Colonic mucosa (tissue), 4 donors: ENCODE data around the gene SINHCAF. TPM values are rescaled to one million over a fixed set of nuclear protein-coding genes. Genes with fewer than 3 reads are reported as not detected.

Source experiments
- DNase-seq: peaks from one replicate; pipeline ENCODE4 v3.0.0-alpha.2; 2020
- H3K27ac ChIP-seq: fragments of 200-600 bp; one replicate; pipeline ENCODE4 v1.8.0; 2021
- H3K27me3 ChIP-seq: fragments of 200-600 bp; one replicate; pipeline ENCODE4 v1.8.0; 2021
- H3K36me3 ChIP-seq: fragments of 200-600 bp; one replicate; pipeline ENCODE4 v1.8.0; 2021
- H3K4me1 ChIP-seq: fragments of 200-600 bp; one replicate; pipeline ENCODE4 v1.8.0; 2021; ENCODE audit warnings: mild to moderate bottlenecking
- H3K4me3 ChIP-seq: fragments of 200-600 bp; one replicate; pipeline ENCODE4 v1.8.0; 2021
- H3K9ac ChIP-seq, 2 donors: one replicate each; pipeline ENCODE4 v1.7.0; 2013; ENCODE audit warnings: control low read depth in 2 of 2, low read depth in 2 of 2, low read length in 2 of 2
- H3K9me3 ChIP-seq: fragments of 200-600 bp; one replicate; pipeline ENCODE4 v1.8.0; 2021
- CTCF ChIP-seq: fragments of 200-600 bp; IDR thresholded peaks from one replicate; pipeline ENCODE4 v1.8.0; 2022; ENCODE audit warnings: antibody characterized with exemption, mild to moderate bottlenecking
- intact Hi-C: fragments of 100-400 bp; cut with DNase I; formaldehyde crosslinking; loops from one replicate; pipeline ENCODE4 v1.14.1; 2022
- total RNA-seq, 2 donors: library from RNA; stranded (reverse); fragmentation: NEBNext Ultra II Directional in 1 of 2; extraction: Animal tissue kit (Norgen Biotek cat#: 25700) in 1 of 2; gene quantifications; one replicate each; pipeline ENCODE4 v1.2.1, GENCODE V29; 2021
- donor health status: healthy.
- donor health status: DM: no; HTN: no; CAD: no.
- donor health status: DM: no; HTN: no; CAD: no.

The SINHCAF gene
- total RNA-seq, 2 donors from 2014 or later: 58.9 to 107 TPM

- TF ChIP-seq CTCF: no peak
- Histone ChIP-seq H3K27ac (no peak overlapping the region), H3K9ac (no peak overlapping the region), H3K36me3 (peaks cover 10% of the 10 kb centered on the region), H3K9me3 (no peaks in the 10 kb centered on the region), H3K4me1 (no peaks in the 10 kb centered on the region), H3K4me3 (no peak overlapping the region), H3K27me3 (no peaks in the 10 kb centered on the region)
- intact Hi-C loops: no loop called here
- no peak for DNase-seq
Observed at GRCh38 chr12:31289441-31289840, 36.5 kb downstream of the SINHCAF start.

GRCh38 chr12:31288381-31288780, 37.6 kb downstream of the SINHCAF start:
- DNase-seq: no peak
- Histone ChIP-seq H3K36me3 (peaks cover 12% of the 10 kb centered on the region), H3K27ac (no peak overlapping the region), H3K9me3 (no peaks in the 10 kb centered on the region), H3K9ac (no peak overlapping the region), H3K4me3 (no peak overlapping the region), H3K4me1 (no peaks in the 10 kb centered on the region), H3K27me3 (no peaks in the 10 kb centered on the region)
- no peak for TF ChIP-seq CTCF
- intact Hi-C loops: no loop called here

GRCh38 chr12:31280183-31280582, 45.8 kb downstream of the SINHCAF start:
- Histone ChIP-seq H3K9ac (no peak overlapping the region), H3K27ac (no peak overlapping the region), H3K4me3 (no peak overlapping the region), H3K36me3 (peaks cover 9% of the 10 kb centered on the region), H3K9me3 (no peaks in the 10 kb centered on the region), H3K27me3 (no peaks in the 10 kb centered on the region), H3K4me1 (no peaks in the 10 kb centered on the region)
- no peak for DNase-seq
- TF ChIP-seq CTCF: no peak
- intact Hi-C loops: no loop called here

- H3K9ac ChIP-seq: no peak overlapping the region
- no peaks in the 10 kb centered on the region for H3K4me1 ChIP-seq
- intact Hi-C loops: no loop called here
- peaks cover 9% of the 10 kb centered on the region for H3K36me3 ChIP-seq
- TF ChIP-seq CTCF: no peak
- no peaks in the 10 kb centered on the region for H3K27me3 ChIP-seq
- H3K4me3 ChIP-seq: no peak overlapping the region
- no peak overlapping the region for H3K27ac ChIP-seq
- no peaks in the 10 kb centered on the region for H3K9me3 ChIP-seq
- no peak for DNase-seq
Observed at GRCh38 chr12:31279390-31279924, 46.5 kb downstream of the SINHCAF start.

- H3K4me3 ChIP-seq: no peak overlapping the region
- no peak overlapping the region for H3K27ac ChIP-seq
- H3K27me3 ChIP-seq: no peaks in the 10 kb centered on the region
- H3K4me1 ChIP-seq: no peaks in the 10 kb centered on the region
- H3K9me3 ChIP-seq: no peaks in the 10 kb centered on the region
- no peak for DNase-seq
- TF ChIP-seq CTCF: no peak
- H3K9ac ChIP-seq: no peak overlapping the region
- intact Hi-C loops: no loop called here
- H3K36me3 ChIP-seq: peaks cover 9% of the 10 kb centered on the region
Observed at GRCh38 chr12:31278832-31279231, 47.1 kb downstream of the SINHCAF start.
